Measurements from ENCODE around the gene GDPD4. TPM values are rescaled to one million over a fixed set of nuclear protein-coding genes. Genes with fewer than 3 reads are reported as not detected.

Gene GDPD4
- polyA plus RNA-seq, 2 donors: 0.18 TPM; not detected in 1

DNA sequence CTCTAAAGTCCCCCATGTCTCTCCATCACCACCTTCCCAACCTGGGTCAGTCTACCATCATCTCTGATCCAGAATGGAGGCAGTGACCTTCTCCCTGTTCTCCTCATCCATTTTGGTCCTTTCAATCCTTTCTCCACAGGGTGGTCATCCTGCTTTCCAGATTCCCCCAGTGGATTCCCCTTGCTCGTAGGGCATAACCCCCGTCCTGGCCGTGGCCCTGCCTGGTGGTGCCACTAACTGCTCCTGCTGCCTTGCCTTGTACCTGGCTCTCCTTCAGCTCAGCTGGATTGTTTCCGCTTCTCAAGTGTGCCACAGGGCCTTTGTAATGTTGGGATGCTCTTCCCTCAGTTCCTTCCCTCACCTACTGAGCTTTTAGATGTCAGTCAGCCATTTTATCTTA lies 91.8 kb downstream of the GDPD4 start:
- no peak overlapping the region for H3K27ac ChIP-seq (ENCODE audit: low read depth in 2 of 2, low read length in 1 of 2)
- no peaks in the 10 kb centered on the region for H3K27me3 ChIP-seq (ENCODE audit: control insufficient read depth in 1 of 2, insufficient read depth in 2 of 2, low read length in 2 of 2)
- H3K9me3 ChIP-seq (ENCODE audit: control insufficient read depth in 2 of 2, insufficient read depth in 1 of 2, low read depth in 1 of 2, low read length in 1 of 2): no peaks in the 10 kb centered on the region
- no peaks in the 10 kb centered on the region for H3K36me3 ChIP-seq (ENCODE audit: control insufficient read depth in 2 of 2, insufficient read depth in 2 of 2, low read length in 1 of 2)
- no peak overlapping the region for H3K4me3 ChIP-seq (ENCODE audit: low read depth in 1 of 2, low read length in 2 of 2)
- 82 to 93% methylated on average over 4 of the region's 4 CpGs for WGBS, 2 donors
- H3K4me1 ChIP-seq (ENCODE audit: control insufficient read depth in 2 of 2, insufficient read depth in 2 of 2, low read length in 1 of 2): no peaks in the 10 kb centered on the region

DNA sequence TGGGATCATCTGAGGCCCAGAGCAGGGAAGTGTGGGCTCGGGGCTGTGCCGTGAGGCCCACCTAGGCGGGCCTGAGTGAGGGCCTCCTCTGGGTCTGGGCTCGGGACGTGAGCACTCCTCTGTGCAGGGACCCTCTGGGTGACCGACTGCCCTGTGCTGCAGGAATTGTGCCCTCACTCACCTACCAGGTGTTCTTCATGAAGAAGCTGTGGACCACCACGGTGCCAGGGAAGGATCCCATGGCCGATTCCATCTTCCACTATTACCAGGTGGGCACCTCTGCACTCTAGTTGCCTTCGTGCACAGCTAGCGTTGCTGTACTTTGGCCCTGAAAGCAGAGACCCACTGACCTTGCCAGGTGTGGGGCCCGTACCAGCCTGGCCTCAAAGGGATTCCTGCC lies 93.0 kb downstream of the GDPD4 start:
- no peaks in the 10 kb centered on the region for H3K27me3 ChIP-seq (ENCODE audit: control insufficient read depth in 1 of 2, insufficient read depth in 2 of 2, low read length in 2 of 2)
- 84 to 90% methylated on average over 11 of the region's 11 CpGs for WGBS, 2 donors
- no peaks in the 10 kb centered on the region for H3K36me3 ChIP-seq (ENCODE audit: control insufficient read depth in 2 of 2, insufficient read depth in 2 of 2, low read length in 1 of 2)
- H3K9me3 ChIP-seq (ENCODE audit: control insufficient read depth in 2 of 2, insufficient read depth in 1 of 2, low read depth in 1 of 2, low read length in 1 of 2): no peaks in the 10 kb centered on the region
- no peak overlapping the region for H3K4me3 ChIP-seq (ENCODE audit: low read depth in 1 of 2, low read length in 2 of 2)
- no peak overlapping the region for H3K27ac ChIP-seq (ENCODE audit: low read depth in 2 of 2, low read length in 1 of 2)
- H3K4me1 ChIP-seq (ENCODE audit: control insufficient read depth in 2 of 2, insufficient read depth in 2 of 2, low read length in 1 of 2): no peaks in the 10 kb centered on the region

DNA sequence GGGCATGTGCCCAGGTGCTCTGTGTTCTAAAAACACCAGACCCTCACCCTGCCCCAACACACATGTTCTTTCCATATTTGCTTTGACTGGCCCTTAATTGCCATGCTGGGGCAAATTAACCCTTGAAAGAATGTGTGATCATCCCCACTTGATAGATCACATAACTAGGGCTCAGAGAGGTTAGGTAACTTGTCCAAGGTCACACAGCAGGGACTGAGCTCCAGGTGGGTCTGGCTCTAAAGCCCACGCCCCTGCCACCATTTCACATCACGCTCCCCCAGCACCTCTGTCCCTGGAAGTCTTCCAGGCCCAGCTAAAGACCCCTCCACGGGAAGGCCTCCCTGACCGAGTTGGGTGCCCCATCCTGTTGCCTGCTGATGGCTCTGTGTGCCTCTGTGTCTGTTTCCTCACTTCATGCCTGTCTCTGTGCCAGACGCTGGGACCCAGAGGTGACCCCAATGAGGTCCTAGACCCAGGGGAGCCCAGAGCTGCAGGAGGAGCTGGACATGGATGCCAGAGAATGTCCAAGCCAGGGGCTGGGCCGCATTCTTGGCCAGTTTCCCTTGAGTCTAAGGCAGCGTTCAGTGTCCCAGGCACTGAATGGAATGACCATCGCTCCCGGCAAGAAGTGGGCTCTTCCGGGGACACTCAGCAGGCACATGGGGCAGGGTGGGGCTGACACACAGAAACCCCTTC lies 93.7 kb downstream of the GDPD4 start:
- Histone ChIP-seq H3K27ac (ENCODE audit: low read depth in 2 of 2, low read length in 1 of 2) (no peak overlapping the region), H3K4me3 (ENCODE audit: low read depth in 1 of 2, low read length in 2 of 2) (no peak overlapping the region), H3K36me3 (ENCODE audit: control insufficient read depth in 2 of 2, insufficient read depth in 2 of 2, low read length in 1 of 2) (no peaks in the 10 kb centered on the region), H3K9me3 (ENCODE audit: control insufficient read depth in 2 of 2, insufficient read depth in 1 of 2, low read depth in 1 of 2, low read length in 1 of 2) (no peaks in the 10 kb centered on the region), H3K27me3 (ENCODE audit: control insufficient read depth in 1 of 2, insufficient read depth in 2 of 2, low read length in 2 of 2) (no peaks in the 10 kb centered on the region), H3K4me1 (ENCODE audit: control insufficient read depth in 2 of 2, insufficient read depth in 2 of 2, low read length in 1 of 2) (no peaks in the 10 kb centered on the region)
- 72 to 76% methylated on average over 10 of the region's 10 CpGs for WGBS, 2 donors

DNA sequence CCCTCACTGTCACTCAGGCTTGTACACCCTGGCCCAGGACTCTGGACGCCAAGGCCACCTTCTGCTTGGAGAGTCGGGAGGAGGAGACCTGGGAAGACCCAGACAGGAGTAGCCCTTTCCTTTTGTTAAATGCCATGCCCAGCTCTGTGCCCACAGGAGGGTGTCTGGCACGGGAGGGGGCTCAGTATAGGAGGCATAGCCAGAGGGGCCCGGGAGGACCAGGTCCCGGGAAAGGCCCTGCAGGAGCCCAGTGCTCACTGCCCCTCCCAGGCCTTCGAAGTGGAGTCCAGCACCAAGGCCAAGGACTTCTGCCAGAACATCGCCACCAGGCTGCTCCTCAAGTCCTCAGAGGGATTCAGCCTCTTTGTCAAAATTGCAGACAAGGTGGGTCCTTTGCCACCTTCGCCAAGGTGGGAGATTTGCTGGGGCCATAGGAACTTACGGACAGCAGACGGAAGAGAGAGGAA lies 94.4 kb downstream of the GDPD4 start:
- H3K4me1 ChIP-seq (ENCODE audit: control insufficient read depth in 2 of 2, insufficient read depth in 2 of 2, low read length in 1 of 2): no peaks in the 10 kb centered on the region
- H3K27ac ChIP-seq (ENCODE audit: low read depth in 2 of 2, low read length in 1 of 2): no peak overlapping the region
- 83 to 85% methylated on average over 10 of the region's 10 CpGs for WGBS, 2 donors
- H3K9me3 ChIP-seq (ENCODE audit: control insufficient read depth in 2 of 2, insufficient read depth in 1 of 2, low read depth in 1 of 2, low read length in 1 of 2): no peaks in the 10 kb centered on the region
- no peaks in the 10 kb centered on the region for H3K36me3 ChIP-seq (ENCODE audit: control insufficient read depth in 2 of 2, insufficient read depth in 2 of 2, low read length in 1 of 2)
- H3K27me3 ChIP-seq (ENCODE audit: control insufficient read depth in 1 of 2, insufficient read depth in 2 of 2, low read length in 2 of 2): no peaks in the 10 kb centered on the region
- H3K4me3 ChIP-seq (ENCODE audit: low read depth in 1 of 2, low read length in 2 of 2): no peak overlapping the region

DNA sequence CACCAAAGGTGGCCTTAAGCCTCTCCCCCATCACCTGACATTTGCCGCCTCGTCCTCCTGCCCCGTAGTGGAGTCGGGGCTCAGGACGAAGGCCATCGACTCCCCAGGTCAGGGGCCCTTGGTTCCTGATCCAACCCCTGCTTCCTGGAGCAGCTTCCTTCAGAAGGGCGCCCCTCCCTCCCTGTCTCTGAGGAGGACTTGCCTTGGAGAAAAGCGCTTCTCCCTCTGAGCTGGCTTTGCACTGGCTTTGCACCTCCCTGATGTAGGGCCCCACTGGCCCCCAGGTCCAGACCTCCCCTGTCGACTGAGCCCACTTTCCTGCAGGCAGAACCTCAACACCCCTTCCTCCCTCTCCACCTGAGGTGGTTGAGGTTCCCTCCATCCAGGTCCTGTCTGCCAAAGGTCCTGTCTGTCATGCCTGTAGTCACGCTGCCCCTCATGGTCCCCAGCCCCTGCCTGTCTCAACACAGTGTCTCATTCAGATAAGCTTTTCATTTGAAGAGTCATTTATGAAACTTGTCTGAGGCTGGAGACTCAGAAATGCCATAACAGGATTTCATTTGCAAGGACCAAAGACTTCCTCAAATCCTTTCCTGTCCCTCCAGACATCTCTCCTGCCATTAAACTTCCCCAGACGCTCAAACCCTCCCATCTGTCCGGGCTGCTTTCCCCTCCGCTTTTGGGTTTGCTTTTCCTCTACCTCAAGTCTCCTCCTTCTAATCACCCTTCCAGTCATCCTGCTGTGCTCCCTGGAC lies 95.0 kb downstream of the GDPD4 start:
- Histone ChIP-seq H3K36me3 (ENCODE audit: control insufficient read depth in 2 of 2, insufficient read depth in 2 of 2, low read length in 1 of 2) (no peaks in the 10 kb centered on the region), H3K9me3 (ENCODE audit: control insufficient read depth in 2 of 2, insufficient read depth in 1 of 2, low read depth in 1 of 2, low read length in 1 of 2) (no peaks in the 10 kb centered on the region), H3K4me3 (ENCODE audit: low read depth in 1 of 2, low read length in 2 of 2) (no peak overlapping the region), H3K4me1 (ENCODE audit: control insufficient read depth in 2 of 2, insufficient read depth in 2 of 2, low read length in 1 of 2) (no peaks in the 10 kb centered on the region), H3K27ac (ENCODE audit: low read depth in 2 of 2, low read length in 1 of 2) (no peak overlapping the region), H3K27me3 (ENCODE audit: control insufficient read depth in 1 of 2, insufficient read depth in 2 of 2, low read length in 2 of 2) (no peaks in the 10 kb centered on the region)
- 73 to 80% methylated on average over 13 of the region's 13 CpGs for WGBS, 2 donors

DNA sequence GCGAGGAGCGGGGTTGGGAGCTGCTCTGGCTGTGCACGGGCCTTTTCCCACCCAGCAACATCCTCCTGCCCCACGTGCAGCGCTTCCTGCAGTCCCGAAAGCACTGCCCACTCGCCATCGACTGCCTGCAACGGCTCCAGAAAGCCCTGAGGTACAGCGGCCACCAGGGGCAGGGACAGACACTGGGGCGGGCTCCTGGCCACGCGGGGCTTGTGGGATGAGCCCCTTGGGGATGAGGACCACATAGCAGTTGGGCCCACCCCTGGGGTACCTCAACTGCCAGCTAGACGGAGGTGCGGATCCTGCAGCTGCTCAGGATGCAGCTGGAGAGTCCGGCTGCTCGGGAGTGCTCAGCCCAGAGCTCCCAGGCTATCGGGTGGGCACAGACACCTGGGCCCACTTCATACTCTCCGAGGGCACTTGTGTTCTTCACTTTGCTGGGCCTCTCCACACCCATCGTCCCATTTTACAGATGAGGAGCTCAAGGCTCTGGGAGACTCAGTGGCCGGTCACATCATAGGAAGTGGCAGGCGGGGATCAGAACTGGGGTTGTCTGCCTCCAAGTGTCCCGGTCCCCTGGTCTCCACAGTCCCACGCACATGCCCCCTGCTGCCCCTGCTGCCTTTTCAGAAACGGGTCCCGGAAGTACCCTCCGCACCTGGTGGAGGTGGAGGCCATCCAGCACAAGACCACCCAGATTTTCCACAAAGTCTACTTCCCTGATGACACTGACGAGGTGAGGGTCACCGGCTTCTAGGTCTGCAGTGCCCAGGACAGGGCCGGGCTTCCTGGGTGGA lies 95.8 kb downstream of the GDPD4 start:
- WGBS, 2 donors: 80 to 82% methylated on average over 30 of the region's 30 CpGs
- Histone ChIP-seq H3K27ac (ENCODE audit: low read depth in 2 of 2, low read length in 1 of 2) (no peak overlapping the region), H3K4me1 (ENCODE audit: control insufficient read depth in 2 of 2, insufficient read depth in 2 of 2, low read length in 1 of 2) (no peaks in the 10 kb centered on the region), H3K9me3 (ENCODE audit: control insufficient read depth in 2 of 2, insufficient read depth in 1 of 2, low read depth in 1 of 2, low read length in 1 of 2) (no peaks in the 10 kb centered on the region), H3K36me3 (ENCODE audit: control insufficient read depth in 2 of 2, insufficient read depth in 2 of 2, low read length in 1 of 2) (no peaks in the 10 kb centered on the region), H3K4me3 (ENCODE audit: low read depth in 1 of 2, low read length in 2 of 2) (no peak overlapping the region), H3K27me3 (ENCODE audit: control insufficient read depth in 1 of 2, insufficient read depth in 2 of 2, low read length in 2 of 2) (no peaks in the 10 kb centered on the region)

DNA sequence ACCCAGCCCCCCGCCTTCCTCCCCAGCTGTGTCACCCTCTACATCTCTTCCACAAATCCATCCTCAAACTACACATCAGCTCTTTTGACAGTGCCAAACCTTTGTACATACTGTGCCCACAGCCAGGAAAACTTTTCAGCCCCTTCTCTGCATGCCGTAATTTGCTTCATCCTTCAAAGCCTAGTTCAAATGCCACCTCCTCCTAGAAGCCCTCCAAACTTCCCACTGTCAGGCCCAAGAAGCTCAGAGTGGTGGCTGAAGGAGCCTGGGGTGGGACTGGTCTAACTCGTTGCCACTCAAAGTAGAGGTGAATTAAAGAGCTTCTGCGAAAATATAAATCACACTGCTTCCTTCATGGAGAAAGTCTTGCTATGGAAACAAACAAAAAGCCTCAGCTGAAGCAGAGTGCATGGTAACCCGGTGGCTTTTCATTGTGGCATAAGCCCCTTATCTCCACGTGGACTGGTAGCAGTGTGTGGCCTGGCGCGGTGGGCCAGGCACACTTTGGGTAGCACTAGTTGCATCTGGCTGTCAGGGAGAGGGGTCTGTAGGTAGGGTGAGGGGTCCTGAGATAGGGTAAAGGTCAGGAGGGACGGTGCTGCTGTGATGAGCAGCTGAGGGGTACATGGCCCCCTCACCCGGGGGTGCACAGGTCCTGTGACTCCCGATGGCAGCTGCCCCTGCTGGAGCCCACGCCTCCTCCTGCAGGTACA lies 96.6 kb downstream of the GDPD4 start:
- no peaks in the 10 kb centered on the region for H3K9me3 ChIP-seq (ENCODE audit: control insufficient read depth in 2 of 2, insufficient read depth in 1 of 2, low read depth in 1 of 2, low read length in 1 of 2)
- whole genome bisulfite sequencing, 2 donors: 78 to 85% methylated on average over 12 of the region's 12 CpGs
- no peak overlapping the region for H3K4me3 ChIP-seq (ENCODE audit: low read depth in 1 of 2, low read length in 2 of 2)
- H3K36me3 ChIP-seq (ENCODE audit: control insufficient read depth in 2 of 2, insufficient read depth in 2 of 2, low read length in 1 of 2): no peaks in the 10 kb centered on the region
- no peaks in the 10 kb centered on the region for H3K27me3 ChIP-seq (ENCODE audit: control insufficient read depth in 1 of 2, insufficient read depth in 2 of 2, low read length in 2 of 2)
- no peak overlapping the region for H3K27ac ChIP-seq (ENCODE audit: low read depth in 2 of 2, low read length in 1 of 2)
- no peaks in the 10 kb centered on the region for H3K4me1 ChIP-seq (ENCODE audit: control insufficient read depth in 2 of 2, insufficient read depth in 2 of 2, low read length in 1 of 2)

DNA sequence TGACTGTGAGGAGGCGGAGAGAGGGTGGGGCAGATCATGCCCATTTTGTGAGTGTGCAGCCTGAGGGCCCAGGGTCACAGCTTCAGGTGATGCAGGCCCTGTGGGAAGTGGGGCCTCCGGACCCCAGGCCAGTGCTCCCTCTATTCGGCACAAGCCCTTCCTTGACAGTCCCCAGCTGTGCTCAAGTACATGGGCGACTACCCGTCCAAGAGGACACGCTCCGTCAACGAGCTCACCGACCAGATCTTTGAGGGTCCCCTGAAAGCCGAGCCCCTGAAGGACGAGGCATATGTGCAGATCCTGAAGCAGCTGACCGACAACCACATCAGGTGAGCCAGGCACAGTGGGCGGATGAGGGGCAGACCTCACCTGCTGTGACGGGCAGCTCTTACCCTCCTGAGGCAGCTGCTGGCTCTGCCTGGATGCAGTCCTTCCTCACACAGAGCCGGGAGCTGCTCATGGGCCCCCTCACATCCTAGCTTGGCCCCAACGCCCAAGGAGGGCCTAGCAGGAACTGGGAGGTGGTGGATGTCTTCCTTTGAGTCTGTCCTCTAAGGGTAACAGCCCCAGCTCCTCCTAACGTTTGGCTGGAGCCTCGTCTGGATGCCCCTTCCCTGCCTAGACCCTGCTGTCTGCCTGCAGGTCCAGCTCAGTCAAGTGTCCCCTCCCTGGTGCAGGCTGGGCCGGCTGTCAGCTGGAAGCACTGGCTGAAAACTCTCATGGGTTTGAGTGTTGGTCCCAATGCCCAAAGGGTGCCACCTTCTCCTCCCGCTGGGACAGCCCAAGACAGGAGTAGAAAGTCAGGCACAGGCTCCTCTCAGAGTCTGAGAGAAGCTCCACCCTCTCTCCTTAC lies 97.4 kb downstream of the GDPD4 start:
- Histone ChIP-seq H3K36me3 (ENCODE audit: control insufficient read depth in 2 of 2, insufficient read depth in 2 of 2, low read length in 1 of 2) (no peaks in the 10 kb centered on the region), H3K4me3 (ENCODE audit: low read depth in 1 of 2, low read length in 2 of 2) (no peak overlapping the region), H3K9me3 (ENCODE audit: control insufficient read depth in 2 of 2, insufficient read depth in 1 of 2, low read depth in 1 of 2, low read length in 1 of 2) (no peaks in the 10 kb centered on the region), H3K27me3 (ENCODE audit: control insufficient read depth in 1 of 2, insufficient read depth in 2 of 2, low read length in 2 of 2) (no peaks in the 10 kb centered on the region), H3K4me1 (ENCODE audit: control insufficient read depth in 2 of 2, insufficient read depth in 2 of 2, low read length in 1 of 2) (no peaks in the 10 kb centered on the region), H3K27ac (ENCODE audit: low read depth in 2 of 2, low read length in 1 of 2) (no peak overlapping the region)
- 82 to 83% methylated on average over 20 of the region's 20 CpGs for WGBS, 2 donors

Data from esophagus (tissue), 2 donors.